ENCODE results near the gene MCOLN3.
"Not testable (repeated sequence)": the region's sequence is repeated elsewhere in the genome, so short reads cannot be mapped to it uniquely, and the experiment has no call there.

Gene MCOLN3

GRCh38 chr1:85047472-85048295 is 616 bp downstream of the MCOLN3 start:
- DNase-seq = no peak

- no peak for DNase-seq
These were observed 1.2 kb downstream of the MCOLN3 start for GRCh38 chr1:85047144-85047471.

DNA sequence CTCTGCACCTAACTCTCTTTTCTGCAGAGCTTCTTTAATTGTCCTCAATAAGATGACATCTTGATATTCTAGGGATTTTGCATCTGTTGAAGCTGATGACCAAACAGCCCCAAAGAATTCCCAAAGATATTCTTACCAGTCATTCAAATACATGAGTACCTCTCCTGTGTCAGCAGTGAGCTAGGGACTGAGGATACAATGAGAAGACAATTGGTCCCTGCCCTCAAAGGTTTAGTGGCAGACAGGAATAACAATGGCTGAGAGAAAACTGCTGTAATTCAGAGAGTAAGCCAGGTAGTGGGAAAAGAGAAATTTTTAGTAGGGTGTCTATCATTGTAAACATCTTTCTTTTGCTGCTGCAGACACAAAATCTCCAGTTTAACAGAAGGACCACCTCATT is 5.9 kb downstream of the MCOLN3 start:
- DNase-seq = no peak

GRCh38 chr1:85041793-85042192 is 6.5 kb downstream of the MCOLN3 start:
- DNase-seq = no peak

- DNase-seq = no peak
These were observed 15.1 kb downstream of the MCOLN3 start for GRCh38 chr1:85033221-85033620.

- DNase-seq = no peak
These were observed 17.8 kb downstream of the MCOLN3 start for GRCh38 chr1:85030536-85030935.

DNA sequence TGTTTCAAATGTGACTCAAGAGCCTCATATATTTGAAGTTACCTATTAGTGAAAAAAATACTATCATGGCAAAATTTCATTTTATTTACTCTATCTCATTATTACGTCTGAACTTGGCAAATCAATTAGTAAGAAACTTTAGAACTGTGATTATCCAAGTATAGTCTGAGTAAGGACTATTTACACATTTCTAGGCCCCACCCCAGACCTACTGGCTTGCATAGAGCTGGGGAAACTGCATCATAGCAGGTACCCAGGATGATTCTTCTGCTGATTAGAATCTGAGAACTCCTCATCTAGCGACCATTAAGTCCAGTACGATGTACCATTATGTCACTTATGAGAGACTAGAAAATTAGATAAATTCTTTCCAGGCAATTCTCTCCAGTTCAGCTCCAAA is 20.1 kb downstream of the MCOLN3 start:
- DNase-seq = no peak

- no peak for DNase-seq
These were observed 20.9 kb downstream of the MCOLN3 start for GRCh38 chr1:85027242-85027983.

GRCh38 chr1:85025940-85026339 is 22.4 kb downstream of the MCOLN3 start:
- DNase-seq = no peak

- DNase-seq = no peak
These were observed 23.6 kb downstream of the MCOLN3 start for GRCh38 chr1:85024736-85025135.

DNA sequence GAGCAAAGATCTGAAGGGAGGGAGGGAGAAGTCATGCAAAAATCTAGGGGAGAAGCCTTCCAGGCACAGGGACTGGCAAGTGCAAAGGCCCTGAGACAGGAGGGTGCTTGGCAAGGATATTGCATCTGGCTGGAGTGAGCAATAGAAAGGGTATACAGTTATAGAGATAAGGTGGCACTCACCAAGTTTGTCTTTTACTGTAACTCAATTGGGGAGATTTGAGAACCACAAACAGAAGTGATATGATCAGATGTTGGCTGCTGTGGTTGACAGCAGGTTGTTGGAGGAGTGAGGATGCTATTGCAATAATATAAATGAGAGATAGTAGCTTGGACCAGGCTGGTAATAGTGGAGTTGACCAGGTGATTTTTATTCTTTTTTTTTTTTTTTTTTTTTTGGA is 25.6 kb downstream of the MCOLN3 start:
- no peak for DNase-seq

- no peak for DNase-seq
These were observed 28.3 kb downstream of the MCOLN3 start for GRCh38 chr1:85019994-85020393.

DNA sequence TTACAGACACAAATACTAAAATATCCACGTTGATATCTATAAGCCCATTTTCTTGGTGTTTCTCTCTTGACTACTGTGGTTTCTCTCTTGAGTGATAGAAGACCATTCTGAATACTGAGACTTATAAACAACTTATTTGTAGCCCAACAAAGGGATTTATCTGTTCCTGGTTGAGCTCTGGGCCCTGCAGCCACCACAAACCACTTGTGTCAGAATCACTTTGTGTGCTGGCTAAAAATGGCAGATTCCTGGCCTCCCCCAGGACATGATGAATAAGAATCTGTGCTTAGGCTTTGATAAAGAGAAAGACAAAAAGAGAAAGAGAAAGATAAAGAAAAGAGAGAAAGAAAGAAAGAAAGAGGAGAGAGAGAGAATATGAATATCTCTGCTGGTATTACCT is 32.5 kb downstream of the MCOLN3 start:
- no peak for DNase-seq

DNA sequence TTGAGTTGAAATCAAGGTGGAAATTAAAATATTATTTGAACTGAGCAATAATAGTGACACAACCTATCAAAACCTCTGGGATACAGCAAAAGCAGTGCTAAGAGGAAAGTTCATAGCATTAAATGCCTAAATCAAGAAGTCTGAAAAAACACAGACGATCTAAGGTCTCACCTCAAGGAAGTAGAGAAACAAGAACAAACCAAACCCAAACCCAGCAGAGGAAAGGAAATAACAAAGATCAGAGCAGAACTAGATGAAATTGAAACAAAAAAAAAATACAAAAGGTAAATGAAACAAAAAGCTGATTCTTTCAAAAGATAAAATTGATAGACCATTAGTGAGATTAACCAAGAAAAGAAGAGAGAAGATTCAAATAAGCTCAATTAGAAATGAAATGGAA is 42.7 kb downstream of the MCOLN3 start:
- DNase-seq = not testable (repeated sequence)

- DNase-seq = no peak
These were observed 46.6 kb downstream of the MCOLN3 start for GRCh38 chr1:85001742-85002141.

DNA sequence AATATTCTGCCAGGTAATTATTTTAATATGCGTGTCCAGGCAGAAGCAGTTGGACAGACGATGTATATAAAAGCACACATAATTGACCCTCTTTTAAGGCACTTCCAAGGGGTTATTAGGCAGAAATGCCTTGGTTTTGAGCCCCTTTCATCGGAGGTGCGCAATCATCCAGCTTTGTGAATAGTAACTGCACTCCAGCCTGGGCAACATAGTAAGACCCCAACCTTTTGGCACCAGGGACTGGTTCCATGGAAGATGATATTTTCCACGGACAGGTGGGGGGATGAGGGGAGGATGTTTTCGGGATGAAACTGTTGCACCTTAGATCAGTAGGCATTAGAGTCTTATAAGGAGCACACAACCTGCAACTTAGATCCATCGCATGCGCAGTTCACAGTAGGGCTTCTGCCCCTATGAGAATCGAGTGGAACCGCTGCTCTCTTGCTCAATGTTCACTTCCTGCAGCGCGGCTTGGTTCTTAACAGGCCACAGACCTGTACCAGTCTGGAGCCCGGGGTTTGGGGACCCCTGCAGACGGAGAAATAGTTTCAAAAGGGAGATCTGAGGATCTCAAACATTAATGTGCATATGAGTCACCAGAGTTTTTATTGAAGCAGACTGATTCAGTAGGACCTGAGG is 49.5 kb downstream of the MCOLN3 start:
- DNase-seq = peak; percentile 60

DNA sequence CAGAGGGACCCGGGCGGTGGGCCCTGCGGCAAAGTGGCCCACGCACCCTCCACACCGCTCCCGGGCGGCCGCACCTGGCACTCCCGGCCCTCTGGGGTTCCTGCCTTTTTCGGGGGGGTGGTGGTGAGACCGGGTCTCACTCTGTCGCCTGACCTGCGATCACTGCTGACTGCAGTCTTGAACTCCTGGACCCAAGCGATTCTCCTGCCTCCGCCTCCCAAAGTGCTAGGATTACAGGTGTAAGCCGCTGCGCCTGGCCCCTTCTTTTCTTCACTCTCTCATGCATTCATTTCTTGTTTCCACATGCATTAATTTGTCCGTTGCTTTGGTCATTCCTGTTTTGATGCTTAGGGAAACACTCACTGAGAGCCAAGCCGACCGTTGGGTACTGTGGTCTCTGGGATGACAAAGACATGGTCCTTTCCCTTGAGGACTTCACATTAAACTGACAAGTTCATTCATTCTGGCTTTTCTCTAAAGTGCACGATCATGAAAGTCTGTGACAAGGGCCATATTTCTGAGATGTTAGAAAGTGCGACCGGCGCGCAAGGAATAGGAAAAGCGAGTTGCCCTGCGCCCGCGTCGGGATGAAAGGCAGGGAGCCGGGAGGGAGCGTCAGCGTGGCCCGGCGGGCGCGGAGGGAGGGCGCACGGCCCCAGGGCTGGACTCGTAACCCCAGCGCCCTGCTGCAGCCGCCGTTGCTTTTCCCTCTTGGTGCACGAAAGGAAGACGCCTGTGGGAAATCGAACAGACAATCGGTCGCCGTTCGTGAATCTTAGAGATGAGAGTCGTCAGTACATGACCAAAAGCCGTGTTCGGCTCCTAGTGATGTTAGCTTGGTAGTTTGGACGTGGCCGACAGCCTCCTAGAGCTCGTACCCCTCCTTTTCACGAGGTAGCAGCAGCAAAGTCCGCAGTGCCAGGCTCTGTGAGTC is 50.4 kb downstream of the MCOLN3 start:
- no peak for DNase-seq

DNA sequence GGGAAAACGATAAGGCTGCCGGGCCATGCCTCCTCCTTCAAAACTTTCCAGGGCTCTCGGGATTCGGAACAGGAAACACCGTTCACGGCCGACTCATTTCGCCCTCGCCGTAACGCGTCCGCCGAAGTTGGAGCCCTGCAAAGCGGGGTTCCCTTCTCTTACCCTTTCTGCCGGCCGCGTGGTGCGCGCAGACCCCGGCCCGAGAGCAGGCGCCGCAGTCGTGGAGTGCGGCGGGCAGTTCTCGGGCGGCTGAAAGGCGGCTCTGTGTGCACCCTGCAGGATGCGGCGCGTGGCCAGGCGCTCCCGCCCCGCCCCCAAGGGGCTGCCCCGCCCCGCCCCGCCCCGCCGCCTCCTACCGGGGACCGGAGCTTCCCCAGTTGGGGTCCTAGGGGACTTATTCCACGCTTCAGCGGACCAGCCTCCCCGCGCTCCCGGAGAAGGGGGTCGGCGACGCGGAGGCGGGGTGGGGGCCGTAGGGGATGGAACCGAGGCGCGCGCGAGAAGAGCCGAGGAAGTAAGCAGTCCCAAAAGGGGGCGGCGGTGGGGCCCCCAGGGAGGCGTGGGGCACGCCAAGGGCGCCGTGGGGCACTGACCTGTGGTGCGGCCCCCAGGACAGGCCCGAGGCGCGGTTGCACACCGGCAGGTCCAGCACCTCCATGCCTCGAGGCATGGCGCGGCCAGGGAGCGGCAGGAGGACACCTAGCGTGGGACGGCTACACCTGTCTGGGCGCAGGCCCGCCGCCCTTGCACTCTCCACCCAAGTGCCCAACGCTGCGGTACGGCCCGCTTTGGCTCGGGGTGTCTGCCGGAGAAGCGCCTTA is 51.2 kb downstream of the MCOLN3 start, which contains the start of gene MCOLN2:
Gene MCOLN2 (minus strand): TSS at position 268 of the 821 bp plus-strand sequence. CDS start 241 bp downstream, at position 27.
- no peak for DNase-seq

GRCh38 chr1:84995484-84996334 is 52.6 kb downstream of the MCOLN3 start:
- no peak for DNase-seq

DNA sequence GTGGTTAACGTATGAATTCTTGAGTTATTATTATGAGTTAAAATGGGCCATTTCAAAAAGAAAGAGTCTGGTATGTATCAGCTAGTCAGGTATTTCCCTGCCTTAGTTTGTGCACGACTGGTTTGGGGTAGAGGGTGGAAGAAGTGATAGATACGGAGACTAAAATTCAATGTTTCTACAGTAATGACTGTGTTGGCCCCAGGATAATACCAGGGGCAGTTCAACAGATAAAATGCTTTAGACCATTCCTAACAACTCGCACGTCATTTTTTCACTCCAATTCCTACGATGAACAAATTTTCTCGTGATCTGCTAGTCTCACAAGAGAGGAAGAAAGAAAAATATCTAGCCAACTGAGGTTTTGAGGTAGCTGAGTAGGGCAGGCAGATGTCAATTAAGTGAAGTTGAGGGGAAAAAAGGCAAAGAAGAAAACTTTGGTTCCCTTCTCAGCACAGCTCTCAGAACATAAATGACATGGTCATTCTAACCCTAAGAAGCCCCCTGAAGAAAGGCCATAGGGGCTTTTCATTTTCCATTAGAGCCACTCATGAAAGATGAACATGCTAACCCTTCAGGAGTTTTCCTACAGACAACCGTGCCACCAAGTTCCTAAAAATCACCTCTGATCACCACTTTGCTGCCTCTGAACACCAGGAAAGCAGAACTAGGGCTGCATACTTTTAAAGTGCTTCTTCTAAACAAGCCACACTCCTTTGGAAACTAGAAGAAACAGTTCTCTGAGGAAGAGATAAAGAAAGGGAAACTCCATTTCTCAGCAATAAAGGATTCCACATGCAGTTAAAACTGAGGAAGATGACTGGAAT is 57.0 kb downstream of the MCOLN3 start:
- DNase-seq = no peak
